Iris pigment epithelial cell (primary cell): Measurements from ENCODE around the gene FOXRED2.

Source experiments
- DNase-seq: peaks from one replicate; pipeline ENCODE4 v3.0.0-alpha.2; 2011; ENCODE audit warnings: low read depth

Gene FOXRED2

GRCh38 chr22:36514766-36515165 is 7.9 kb upstream of the FOXRED2 start:
- no peak for DNase-seq

GRCh38 chr22:36512991-36513390 is 6.2 kb upstream of the FOXRED2 start:
- no peak for DNase-seq

- DNase-seq, result no peak
Observed at GRCh38 chr22:36512333-36512732, 5.5 kb upstream of the FOXRED2 start.

GRCh38 chr22:36510966-36511881 is 4.4 kb upstream of the FOXRED2 start:
- DNase-seq, result peak; percentile 64

GRCh38 chr22:36510384-36510783 is 3.5 kb upstream of the FOXRED2 start:
- no peak for DNase-seq

- DNase-seq, result no peak
Observed at GRCh38 chr22:36507518-36508010, 724 bp upstream of the FOXRED2 start.

- DNase-seq, result no peak
Observed at GRCh38 chr22:36505998-36506635, 723 bp downstream of the FOXRED2 start.

- no peak for DNase-seq
Observed at GRCh38 chr22:36497910-36498665, 8.8 kb downstream of the FOXRED2 start.

GRCh38 chr22:36493690-36494110 is 13.1 kb downstream of the FOXRED2 start:
- DNase-seq, result no peak

GRCh38 chr22:36492109-36492508 is 14.7 kb downstream of the FOXRED2 start:
- no peak for DNase-seq

GRCh38 chr22:36491155-36491554 is 15.7 kb downstream of the FOXRED2 start:
- DNase-seq, result no peak

GRCh38 chr22:36486619-36487384 is 20.0 kb downstream of the FOXRED2 start:
- DNase-seq, result peak; percentile 60

GRCh38 chr22:36481393-36482168 is 25.3 kb downstream of the FOXRED2 start, which contains the start of gene TXN2:
Gene TXN2, minus strand, starts transcription at chr22:36481640. Its CDS starts 803 bp downstream, at chr22:36480837.
- peak; percentile 96 for DNase-seq

GRCh38 chr22:36480941-36481392 is 25.9 kb downstream of the FOXRED2 start:
- DNase-seq, result no peak

GRCh38 chr22:36478966-36479365 is 27.9 kb downstream of the FOXRED2 start:
- DNase-seq, result peak; percentile 74

- DNase-seq, result no peak
Observed at GRCh38 chr22:36475341-36475740, 31.5 kb downstream of the FOXRED2 start.

- no peak for DNase-seq
Observed at GRCh38 chr22:36472689-36473088, 34.2 kb downstream of the FOXRED2 start.

- DNase-seq, result peak; percentile 64
Observed at GRCh38 chr22:36471341-36471821, 35.5 kb downstream of the FOXRED2 start.

- peak; percentile 73 for DNase-seq
Observed at GRCh38 chr22:36470994-36471331, 35.9 kb downstream of the FOXRED2 start.

- DNase-seq, result peak; percentile 89
Observed at GRCh38 chr22:36470162-36470993, 36.5 kb downstream of the FOXRED2 start.
